WI38 (cell line): ENCODE data around the gene AKTIP.

ENCODE experiments used
- H3K4me3 ChIP-seq: 2 replicates; pipeline ENCODE4 v1.5.1; 2011; ENCODE audit warnings: low read depth, mild to moderate bottlenecking, control low read depth, low read length
- CTCF ChIP-seq: IDR thresholded peaks from 2 replicates; pipeline ENCODE4 v1.5.1; 2012; ENCODE audit warnings: low read depth, mild to moderate bottlenecking, control low read depth, low read length

AKTIP gene

DNA sequence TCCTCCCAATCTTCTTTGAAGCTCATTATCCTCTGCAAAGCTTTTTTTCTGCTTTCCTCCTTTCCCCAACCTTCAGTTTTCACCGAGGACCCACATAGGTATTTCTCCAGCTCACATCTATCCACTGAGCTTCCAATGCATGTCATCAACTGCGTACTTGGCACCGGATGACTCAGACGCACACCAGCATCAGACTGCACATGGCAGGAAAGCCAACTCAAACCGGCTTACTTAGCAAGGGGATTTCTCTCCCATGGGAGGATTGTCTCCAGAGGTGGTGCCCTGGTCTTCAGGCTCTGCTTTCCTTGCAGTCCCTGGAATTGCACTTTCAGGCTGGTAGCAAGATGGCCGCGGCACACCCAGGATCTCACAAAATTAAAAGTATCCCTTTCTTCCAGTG is 1.7 kb upstream of the AKTIP start:
- no peak for TF ChIP-seq CTCF
- no peak overlapping the region for H3K4me3 ChIP-seq

DNA sequence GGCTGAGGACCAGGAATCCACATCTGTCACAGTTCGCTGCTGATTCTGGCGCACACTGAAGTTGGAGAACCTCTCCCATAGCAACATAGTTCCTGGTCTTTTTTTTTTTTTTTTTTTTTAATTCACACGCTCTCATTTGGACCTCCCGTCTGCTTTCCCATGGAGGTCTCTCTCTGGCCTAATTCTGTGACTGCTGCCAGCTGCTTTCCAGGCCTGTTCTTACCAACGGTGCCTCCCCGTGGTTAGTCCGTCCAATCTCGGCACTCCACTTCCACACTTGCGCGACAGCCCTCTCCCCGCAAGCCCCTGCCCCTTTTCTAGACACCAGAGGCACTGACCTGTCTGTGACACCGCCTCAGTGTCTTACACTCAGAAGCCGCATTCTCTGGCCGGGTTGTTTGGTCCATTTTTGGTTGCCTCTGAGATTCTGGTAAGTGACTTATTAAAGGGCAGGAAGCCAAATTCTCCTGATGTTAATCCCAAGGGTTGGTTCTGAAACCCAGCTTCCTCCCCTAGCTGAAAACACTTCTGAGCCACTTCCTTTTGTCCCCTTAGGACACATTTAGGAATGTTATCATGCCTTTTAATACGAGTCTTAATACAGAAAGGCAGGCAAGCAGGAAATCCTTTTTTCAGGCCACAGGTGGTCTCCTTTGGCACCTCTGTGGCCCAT is 1.1 kb upstream of the AKTIP start:
- H3K4me3 ChIP-seq, result peak overlapping the region; percentile 27; the same call in 1 of the 2 replicates
- no peak for TF ChIP-seq CTCF

DNA sequence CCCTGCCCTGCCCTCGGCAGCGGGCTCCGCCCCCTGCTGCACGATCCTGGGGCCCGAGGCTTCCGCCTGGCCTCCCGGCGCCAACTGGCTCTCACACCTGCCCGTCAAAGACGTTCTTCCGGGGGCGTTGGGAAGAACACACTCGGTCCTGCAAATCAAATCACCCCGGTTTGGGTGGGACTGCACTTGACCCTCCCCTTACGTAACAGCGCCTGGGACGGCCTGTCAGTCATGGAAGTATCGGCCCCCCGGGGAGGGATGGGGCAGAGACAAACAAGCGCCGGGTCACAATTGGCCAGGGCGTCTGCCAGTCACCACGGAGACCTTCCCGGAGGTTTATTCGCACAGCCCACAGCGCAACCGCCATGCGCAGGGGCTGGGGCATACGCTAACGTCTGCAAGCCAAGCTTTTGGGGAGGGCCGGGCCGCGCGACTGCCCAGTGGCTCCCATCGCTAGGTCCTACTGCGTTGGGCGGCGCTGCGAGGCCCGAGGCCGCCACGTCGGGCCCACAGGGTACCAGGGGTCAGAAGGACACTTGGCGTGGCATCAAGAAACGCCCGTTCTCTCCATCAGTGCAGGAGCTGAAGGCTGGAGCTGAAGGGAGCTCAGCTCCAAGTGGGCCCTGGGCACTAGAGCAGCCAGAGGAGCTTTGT is 388 bp upstream of the AKTIP start:
- TF ChIP-seq CTCF, result no peak
- peak overlapping the region; percentile 79 for H3K4me3 ChIP-seq

DNA sequence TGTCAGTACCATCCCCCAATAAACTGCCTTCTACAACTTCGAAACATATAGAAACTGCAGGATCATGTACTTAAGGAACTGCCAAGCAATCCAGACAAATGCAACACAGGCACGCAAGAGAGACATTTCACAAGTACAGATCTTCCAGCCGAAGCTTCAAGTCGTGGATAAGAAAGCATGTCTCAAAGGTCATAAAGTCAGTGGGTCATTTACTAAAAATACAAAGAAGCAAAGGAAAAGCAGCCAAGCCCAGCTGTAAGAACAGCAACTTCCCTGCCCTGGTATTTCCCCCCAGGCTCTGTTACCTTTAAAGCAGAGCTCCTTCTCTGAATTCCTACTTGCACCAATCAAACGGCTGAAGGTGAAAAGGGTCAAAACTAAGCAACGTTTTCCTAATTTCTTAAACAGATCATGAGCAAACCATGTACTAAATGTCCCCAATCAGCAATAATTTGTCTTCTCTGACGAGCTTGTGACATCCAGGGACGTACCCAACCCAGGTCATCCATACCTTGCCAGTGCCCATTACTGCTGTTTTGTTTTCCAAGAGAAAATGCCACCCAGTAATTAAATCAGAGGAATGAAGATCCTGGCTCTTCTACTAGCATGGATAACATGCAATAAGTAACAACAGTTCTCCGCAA is 1.7 kb downstream of the AKTIP start:
- H3K4me3 ChIP-seq, result peak overlapping the region; percentile 79; the same call in 1 of the 2 replicates
- TF ChIP-seq CTCF, result no peak

DNA sequence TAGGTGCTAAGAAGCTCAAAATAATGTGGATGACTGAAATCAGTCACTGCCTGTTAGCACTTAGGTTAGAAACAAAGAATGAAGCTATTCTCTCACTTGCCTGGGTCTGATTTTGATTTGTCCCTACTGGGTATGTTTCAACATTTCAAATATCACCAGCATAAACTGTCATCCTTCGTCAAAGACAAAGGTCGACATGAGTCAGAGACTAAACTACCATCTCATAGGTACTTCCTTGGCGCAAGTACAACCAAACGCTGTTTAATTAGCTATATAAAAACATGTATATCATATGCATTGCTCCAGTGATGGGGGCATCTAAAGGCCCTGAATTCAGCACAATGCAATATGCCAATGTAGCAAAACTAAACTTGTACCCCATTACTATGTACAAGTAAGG is 4.0 kb downstream of the AKTIP start:
- H3K4me3 ChIP-seq, result no peak overlapping the region
- TF ChIP-seq CTCF, result no peak

GRCh38 chr16:53495325-53495724 is 7.7 kb downstream of the AKTIP start:
- H3K4me3 ChIP-seq, result no peak overlapping the region
- TF ChIP-seq CTCF, result no peak

DNA sequence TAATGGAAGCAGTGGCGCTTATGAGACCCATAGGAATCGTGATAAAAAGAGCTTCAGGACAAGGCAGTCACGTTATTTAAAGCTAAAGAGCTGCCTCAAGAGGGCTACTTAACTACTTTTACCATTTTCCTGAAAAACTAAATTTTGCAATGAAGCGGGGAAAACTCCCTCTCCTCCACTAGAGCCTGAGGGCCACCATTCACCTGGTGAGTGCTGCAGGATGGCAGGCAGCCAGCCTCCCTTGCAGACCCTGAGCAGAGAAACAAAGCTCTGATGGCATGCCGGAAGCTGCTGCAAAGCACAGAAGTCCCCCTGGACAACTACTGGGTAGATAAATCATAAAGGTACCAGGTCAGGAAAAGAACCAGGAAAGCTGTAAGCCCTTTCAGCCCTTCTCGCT is 8.4 kb downstream of the AKTIP start:
- no peak overlapping the region for H3K4me3 ChIP-seq
- TF ChIP-seq CTCF, result no peak
